GM19463 (cell line): Measurements from ENCODE around the gene KLHL13.
"Not testable (repeated sequence)": the region's sequence is repeated elsewhere in the genome, so short reads cannot be mapped to it uniquely, and the experiment has no call there.

Source experiments
- ATAC-seq: cut with Tn5 transposase; IDR thresholded peaks from one replicate; pipeline ENCODE4 v1.9.1; 2021; ENCODE audit warnings: mild to moderate bottlenecking, moderate library complexity; ENCODE audit not compliant: unreplicated experiment

The KLHL13 gene, protein sequence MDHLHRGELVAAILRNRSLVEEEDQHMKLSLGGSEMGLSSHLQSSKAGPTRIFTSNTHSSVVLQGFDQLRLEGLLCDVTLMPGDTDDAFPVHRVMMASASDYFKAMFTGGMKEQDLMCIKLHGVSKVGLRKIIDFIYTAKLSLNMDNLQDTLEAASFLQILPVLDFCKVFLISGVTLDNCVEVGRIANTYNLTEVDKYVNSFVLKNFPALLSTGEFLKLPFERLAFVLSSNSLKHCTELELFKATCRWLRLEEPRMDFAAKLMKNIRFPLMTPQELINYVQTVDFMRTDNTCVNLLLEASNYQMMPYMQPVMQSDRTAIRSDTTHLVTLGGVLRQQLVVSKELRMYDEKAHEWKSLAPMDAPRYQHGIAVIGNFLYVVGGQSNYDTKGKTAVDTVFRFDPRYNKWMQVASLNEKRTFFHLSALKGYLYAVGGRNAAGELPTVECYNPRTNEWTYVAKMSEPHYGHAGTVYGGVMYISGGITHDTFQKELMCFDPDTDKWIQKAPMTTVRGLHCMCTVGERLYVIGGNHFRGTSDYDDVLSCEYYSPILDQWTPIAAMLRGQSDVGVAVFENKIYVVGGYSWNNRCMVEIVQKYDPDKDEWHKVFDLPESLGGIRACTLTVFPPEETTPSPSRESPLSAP

DNA sequence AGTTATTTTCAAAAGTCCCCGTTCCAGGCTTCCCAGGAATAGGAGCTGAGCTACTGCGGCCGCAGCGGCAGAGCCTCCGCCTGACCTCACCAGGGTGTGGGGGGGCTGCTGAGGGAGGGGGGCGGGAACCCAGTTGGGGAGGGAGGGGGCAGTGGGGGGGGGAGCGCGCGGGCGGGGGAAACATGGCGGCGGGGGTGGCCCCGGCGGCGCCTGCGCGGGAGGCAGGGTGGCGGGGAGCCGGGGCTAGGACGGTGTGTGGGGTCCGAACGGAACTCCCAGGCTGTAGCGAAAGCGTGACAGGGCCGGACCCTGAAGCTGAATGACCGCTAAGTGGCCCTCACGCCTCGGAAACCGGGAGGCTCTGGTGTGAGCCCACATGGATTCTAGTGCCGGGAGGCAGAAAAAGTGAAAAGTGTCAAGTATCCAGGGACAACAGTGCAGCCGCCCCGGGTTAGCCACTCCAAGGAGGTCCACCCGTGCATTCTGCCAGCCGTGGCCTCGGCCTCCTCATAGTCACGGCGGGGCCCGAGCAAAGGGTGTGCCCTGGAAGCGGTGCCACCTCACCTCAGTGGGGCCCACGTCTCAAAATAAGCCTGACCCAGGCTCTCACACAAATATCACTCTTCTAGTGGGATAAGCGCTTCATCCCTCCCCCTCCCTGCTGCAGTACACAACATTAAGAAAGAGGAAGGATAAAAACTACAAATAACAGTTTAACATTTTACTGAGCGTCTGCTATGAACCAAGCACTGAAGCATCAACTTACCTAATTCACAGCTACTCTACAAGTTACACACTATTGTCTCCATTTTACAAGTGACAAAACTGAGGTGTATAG is at the start of gene KLHL13:
KLHL13 (minus strand) TSS at position 98 of the 838 bp plus-strand sequence. CDS start 88,337 bp downstream, outside the sequence.
- ATAC-seq, result no peak

DNA sequence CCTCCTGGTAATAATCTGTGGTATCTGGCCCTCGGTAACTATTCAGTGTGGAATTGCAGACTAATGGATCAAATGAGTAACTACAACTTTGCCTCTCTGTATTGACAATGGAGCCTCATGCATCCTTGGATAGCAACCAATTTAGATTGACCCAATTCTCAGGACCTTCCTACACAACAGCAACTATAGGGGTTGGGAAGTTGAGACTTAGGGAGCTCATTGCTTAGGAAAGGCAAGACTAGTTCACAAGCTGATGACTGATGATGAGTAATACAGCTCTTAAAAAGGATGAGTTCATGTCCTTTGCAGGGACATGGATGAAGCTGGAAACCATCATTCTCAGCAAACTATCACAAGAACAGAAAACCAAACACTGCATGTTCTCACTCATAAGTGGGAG is 47.5 kb upstream of the KLHL13 start:
- ATAC-seq, result no peak

DNA sequence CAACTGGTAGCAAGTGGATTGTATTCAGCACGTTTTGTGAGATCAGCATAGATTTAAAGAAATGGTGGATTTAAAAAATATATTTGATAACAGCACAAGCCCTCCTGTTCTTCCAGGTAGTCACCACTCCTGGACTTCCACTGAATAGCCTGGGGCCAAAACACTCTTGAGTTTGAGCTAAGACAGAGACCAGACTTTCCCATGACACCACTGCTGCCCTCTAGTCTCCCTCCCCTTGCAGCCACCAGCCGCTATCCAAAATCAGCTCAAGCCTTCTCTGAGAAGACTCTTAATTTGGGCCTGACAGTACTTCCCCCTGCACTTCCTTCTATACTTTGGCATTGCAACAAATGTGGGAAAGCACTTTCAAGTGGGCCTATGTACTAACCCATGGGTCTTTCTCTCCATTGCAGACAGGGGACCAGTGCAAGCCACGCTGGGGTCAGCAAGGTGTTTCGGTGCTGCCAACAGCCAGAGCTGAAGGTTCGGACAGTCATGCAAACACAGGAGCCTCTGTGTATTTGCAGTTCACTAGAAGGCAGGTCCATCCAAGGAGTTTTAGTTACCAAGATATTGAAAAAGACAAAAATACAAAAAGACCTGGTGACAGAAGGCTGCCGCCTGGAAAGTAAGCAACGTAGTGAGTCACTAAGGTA is 40.5 kb upstream of the KLHL13 start:
- no peak for ATAC-seq

DNA sequence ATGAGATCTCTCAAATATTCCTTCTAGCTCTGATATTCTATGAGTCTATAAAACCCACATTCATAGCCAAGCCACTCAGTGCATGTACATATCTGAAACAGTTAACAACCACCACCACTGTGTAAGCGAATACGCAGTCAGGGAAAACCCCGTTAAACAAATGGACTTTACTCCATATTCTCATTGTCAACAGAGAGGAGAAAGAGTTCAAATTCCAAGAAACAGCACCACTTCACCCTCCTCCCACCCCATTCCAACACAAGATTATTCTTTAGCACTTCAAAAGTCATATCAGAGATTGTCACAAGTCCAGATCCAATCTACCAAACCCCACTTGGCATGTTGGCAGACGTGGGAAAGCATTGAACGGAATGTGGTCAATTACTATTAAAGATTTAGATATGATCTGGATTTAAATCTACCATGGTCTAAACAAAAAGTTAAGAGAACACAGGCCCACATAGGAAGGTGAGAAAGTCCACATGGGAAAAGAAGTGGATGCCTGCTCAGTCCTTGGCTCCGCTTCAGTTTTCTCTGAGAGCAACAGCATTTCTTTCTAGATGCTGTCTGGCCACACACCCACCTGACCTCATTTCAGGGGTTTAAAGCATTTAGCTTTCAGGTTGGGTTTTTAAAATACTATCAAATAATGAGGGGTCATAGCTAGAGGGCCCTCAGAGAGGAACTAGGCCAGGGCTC is 39.8 kb upstream of the KLHL13 start:
- no peak for ATAC-seq

DNA sequence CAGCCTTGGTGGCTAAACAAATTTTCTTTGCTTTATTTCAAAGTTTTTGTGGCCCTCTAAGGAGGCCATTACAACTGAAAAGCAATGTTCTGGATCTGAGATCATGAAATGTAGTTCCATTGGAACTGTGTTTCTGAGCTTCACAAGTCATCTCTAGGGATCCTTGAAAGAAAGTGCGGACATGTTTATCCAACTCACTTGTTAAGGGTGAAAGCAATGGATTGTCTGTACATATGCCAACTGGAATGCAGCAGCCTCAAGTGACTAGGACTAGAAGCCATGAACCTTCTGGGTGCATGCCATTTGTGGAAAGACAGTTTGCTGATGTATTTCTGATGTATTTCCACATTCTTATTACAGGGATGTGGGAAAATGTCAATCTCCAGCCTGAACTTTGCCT is 36.7 kb upstream of the KLHL13 start:
- no peak for ATAC-seq

DNA sequence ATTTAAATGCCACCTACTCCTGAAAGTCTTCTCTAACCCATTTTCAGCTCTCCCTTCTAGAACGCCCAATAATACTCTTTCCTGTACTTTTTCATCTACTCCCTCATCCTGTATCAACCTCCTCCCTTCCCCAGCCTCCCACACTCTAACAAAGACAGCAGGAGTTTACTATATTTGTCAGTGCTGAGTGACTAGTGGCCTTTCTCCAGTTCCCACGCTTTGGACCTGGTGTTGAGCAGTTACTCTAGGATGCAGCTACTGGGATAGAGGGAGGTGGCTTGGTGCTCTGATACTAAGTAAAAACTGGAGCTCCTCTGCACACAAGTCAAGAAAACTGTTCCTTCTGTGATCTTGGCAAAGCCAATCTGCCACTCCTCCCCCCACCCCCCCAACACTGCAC is 36.1 kb upstream of the KLHL13 start:
- ATAC-seq, result no peak

DNA sequence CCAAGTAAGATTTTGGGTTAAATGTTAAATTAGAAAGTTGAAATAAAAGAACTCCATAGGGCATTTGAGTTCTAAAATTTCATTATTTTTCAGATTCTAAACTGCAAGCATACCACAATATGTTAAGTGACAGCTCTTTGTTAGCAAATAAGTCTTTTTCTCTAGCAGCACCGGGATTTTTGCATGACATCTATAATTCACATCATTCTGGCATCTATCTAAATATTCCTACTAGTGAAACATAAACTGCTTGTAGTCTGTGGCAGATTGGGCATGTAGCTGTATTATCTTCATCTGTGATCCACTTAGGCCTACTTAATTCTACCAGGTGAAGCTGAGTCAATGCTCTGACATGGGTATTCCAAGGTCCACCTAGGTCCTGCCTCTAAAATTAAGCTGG is 32.1 kb upstream of the KLHL13 start:
- ATAC-seq, result no peak

DNA sequence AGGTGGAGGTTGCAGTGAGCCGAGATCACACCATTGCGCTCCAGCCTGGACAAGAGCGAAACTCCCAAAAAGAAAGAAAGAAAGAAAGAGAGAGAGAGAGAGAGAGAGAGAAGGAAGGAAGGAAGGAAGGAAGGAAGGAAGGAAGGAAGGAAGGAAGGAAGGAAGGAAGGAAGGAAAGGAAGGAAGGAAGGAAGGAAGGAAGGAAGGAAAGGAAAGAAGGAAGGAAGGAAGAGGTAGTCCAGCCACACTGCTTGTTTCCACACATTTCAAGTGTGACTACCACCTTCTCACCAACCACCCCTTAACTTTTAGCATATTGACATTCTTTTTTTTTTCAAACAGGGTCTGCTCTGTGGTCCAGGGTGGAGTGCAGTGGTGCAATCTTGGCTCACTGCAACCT is 31.2 kb upstream of the KLHL13 start:
- not testable (repeated sequence) for ATAC-seq

DNA sequence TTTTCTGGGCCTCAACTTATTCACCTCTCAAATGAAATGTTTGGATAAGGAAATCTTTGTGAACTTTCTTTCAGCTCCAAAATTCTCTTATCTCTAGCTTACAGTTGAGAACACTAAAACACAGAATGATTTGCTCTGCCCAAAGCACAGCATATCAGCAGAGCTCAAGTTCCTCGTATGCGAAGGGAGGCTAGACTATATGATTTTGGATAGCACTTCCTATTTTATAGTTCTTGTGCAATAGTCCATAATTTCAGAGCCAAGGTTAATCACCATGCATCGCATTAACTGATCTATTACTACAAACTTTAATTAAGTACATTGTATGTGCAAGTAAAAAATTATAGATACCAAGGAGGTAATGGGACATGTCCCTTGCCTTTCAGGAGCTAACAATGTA is 27.0 kb upstream of the KLHL13 start:
- no peak for ATAC-seq

DNA sequence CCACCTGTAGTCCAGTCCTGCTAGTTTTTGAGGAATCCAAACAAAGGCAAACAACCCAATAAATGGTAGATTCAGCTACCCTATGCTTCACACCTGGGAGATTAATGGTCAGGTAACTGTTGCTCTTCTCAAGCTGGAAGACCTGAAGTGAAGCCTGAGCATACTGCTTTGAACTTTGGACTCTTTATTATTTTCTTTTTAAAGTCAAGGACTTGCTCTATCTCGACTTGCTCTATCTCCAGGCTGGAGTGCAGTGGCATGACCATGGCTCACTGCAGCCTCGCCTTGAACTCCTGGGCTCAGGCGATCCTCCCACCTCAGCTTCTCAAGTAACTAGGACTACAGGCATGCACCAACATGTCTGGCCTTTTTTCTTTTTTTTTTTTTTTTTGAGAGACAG is 14.7 kb upstream of the KLHL13 start:
- ATAC-seq, result no peak

DNA sequence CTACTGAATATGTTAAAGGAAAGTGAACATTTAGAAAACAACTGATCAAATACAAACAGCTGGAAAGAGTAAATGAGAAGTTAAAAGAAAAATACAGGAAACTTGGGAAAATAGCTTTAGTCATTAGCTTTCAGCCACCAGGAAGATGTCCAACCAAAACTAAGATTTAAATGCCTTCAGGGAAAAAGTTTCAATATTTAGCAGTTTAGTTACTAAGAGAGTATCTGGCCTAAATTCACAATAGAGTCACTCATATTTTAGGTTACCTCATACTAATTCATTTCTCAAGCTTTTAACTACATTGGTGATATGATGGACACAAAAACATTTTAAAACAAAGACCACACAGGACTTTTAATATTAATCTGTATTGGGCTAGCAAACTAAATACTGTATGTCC is 13.1 kb upstream of the KLHL13 start:
- no peak for ATAC-seq

DNA sequence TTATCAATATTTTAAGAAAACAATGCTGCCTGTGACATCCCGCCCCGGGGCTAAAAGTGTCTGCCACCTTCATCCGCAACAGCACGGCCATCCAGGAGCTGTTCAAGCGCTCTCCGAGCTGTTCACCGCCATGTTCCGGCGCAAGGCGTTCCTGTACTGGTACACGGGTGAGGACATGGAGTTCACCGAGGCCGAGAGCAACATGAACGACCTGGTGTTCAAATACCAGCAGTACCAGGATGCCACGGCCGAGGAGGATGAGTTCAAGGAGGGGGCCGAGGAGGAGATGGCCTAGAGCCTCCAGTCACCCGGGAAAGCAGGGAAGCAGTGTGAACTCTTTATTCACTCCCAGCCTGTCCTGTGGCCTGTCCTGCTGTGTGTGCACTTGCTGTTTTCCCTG is 12.1 kb upstream of the KLHL13 start:
- no peak for ATAC-seq

DNA sequence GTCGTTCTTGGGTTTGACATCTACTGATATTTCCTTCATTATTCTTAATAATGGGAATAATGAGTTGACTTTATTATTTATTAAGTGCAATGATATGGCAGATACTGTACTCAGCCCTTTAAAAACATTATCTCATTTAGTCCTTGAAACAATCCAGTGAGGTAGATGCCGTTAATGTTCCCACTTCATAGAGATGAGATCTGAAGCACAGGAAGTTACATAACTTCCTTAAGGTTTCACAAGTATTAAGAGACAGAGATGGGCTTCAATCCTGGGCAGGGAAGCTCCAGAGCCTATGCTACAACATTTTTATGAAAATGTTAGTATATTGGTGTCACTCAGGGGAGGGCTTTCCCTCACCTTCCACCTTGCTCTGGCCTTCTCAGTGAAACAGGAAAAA is 9.7 kb upstream of the KLHL13 start:
- ATAC-seq, result no peak

DNA sequence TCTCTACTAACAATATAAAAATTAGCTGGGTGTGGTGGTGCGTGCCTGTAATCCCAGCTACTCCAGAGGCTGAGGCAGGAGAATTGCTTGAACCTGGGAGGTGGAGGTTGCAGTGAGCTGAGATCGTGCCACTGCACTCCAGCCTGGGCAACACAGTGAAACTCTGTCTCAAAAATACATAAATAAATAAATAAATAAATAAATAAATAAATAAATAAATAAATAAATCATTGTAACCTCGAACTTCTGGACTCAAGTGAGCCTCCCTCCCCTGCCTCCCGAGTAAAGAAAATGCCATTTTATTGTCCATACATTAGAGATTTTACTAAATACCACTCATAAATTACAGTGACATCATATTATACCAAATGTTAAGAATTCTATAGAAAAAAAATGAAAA is 7.6 kb upstream of the KLHL13 start:
- not testable (repeated sequence) for ATAC-seq

DNA sequence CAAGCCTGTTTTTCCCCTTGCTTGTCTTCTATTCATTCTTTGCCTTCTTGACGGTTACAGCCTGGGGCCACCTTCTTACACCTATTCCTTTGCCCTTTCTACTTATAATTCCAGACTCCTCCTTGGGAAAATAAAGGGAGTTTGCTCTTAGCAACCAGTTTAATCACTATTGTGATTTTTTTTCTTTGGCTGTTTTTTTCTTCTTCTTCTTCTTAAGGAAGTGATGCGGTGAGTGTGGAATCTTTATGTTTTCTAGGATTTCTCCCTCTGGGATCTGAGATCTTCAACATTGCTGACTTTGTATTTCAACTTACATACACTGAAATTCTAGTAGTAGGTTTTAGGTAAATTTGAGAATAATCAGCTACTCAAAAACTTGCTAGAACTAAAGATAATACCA is 1.1 kb upstream of the KLHL13 start:
- ATAC-seq, result no peak

DNA sequence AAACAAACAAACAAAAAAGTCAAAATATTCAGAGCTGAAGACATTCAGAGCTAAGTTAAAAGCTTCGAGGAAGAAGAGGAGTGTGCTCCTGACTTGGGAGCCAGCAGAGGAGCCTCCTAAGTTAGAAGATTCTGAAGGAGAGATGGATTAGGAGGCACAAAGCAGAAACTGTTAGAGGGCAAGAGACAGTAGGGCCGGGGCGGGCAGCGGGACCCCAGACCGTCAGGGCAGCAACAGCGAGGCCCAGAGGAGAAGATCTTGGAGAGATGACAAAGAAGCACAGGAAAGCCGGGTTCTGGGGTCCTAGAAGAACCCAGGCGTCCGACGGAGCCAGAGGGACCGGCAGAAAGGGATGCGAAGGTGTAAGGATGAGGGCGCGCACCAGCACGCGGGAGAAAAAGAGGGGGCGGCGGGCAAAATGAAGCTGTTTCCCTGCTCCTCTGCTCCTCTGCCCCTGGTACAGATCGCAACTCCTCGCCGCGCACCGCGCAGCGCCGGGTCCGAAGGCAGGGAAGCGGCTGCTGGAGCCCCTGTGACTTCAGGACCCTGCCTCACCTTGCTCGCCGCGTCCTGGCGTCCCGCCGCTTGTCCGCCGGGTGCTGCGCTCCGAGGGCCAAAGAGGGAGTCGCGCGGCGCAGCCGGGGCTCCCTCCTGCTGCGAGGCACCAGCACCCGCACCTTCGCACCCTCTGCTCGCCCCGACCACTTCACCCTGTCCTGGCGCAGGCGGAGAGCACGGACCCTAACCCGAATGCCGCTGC is 477 bp downstream of the KLHL13 start:
- ATAC-seq, result no peak

DNA sequence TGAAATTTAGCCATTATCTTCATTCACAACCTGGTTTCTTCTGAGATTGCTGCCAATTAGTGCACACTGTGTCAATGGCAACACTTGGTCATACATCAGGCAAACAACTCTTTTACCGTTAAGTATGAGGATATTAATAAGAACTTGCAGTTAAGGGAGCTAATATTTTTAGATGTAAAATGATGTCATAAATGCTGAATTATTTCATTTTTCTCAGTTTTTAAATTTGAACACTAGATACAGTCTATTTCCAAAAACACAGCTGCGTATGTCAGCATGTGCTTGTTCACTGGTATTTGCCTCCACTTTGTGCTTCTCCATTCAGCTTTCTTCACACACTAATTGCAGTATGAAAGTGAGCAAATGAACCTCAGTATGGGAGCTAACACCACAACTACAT is 1.6 kb downstream of the KLHL13 start:
- no peak for ATAC-seq

DNA sequence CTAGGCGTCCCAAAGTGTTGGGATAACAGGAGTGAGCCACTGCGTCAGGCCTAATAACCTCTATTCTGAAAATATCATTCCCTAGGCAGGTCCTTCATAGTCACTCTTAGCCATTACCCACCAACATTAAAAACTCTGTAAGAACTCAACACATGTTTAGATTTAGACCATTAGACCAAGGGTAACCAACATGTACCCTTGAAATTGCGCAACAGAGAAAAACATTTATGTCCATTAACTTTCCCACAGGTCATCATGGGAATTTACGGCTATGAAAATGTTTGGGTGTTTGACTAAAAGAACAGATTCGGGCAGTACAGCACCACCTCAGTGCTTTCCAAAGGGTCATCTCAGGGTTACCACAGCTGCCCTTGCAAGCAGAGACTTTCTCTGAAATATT is 7.5 kb downstream of the KLHL13 start:
- ATAC-seq, result no peak

DNA sequence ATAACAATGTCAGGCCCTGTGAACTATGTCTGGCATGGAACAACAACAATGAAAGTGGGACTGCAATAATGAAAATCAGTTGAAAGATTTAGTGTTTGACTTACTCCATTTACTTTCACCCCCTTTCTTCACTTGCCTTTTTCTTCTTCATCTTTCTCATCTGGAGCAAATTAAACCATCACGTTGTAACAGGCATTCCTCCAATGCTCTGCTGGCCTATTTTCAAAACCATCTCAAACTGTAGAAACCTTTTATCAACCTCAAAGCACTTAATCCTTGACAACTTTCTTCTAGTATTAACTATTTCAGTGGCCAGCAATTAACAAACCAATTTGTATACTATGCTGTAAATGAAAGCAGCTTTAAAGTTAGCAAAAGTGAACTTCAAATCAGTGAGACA is 8.3 kb downstream of the KLHL13 start:
- no peak for ATAC-seq

DNA sequence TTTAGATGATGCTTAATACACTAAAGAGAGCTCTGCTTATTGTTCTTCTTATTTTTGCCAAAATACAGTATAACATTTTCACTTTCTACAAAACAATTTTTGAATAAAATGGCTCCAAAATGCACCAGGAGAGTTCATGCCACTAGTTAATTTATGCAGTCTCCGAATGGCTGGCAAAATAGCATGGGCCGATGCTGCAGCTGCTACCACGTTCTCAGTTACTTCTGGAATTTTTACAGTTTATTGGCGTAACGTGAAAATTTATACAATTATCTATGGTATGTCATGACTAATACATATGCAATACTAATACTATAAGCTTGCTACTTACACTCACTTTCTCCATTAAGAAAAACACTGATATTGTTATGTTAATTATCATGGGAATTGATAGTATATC is 16.5 kb downstream of the KLHL13 start:
- ATAC-seq, result no peak
